Parathyroid adenoma (tissue), 2 donors: ENCODE results near the gene RAPGEF4.

ENCODE experiments used
- H2AFZ ChIP-seq: fragments of 300-600 bp; sonication (generic); one replicate; pipeline ENCODE4 v1.7.0; 2017; ENCODE audit warnings: antibody characterized with exemption, mild to moderate bottlenecking
- H3K27ac ChIP-seq: fragments of 300-600 bp; sonication (generic); one replicate; pipeline ENCODE4 v1.7.0; 2017
- H3K27me3 ChIP-seq: fragments of 300-600 bp; sonication (generic); one replicate; pipeline ENCODE4 v1.7.0; 2017; ENCODE audit warnings: low read length; ENCODE audit not compliant: control insufficient read depth, insufficient read depth
- H3K36me3 ChIP-seq: fragments of 300-600 bp; sonication (generic); one replicate; pipeline ENCODE4 v1.7.0; 2017; ENCODE audit warnings: low read length; ENCODE audit not compliant: control insufficient read depth, insufficient read depth
- H3K4me1 ChIP-seq: fragments of 300-600 bp; sonication (generic); one replicate; pipeline ENCODE4 v1.7.0; 2017; ENCODE audit warnings: control low read depth
- H3K4me2 ChIP-seq: fragments of 300-600 bp; sonication (generic); one replicate; pipeline ENCODE4 v1.7.0; 2017; ENCODE audit warnings: low read length
- H3K4me3 ChIP-seq: fragments of 300-600 bp; sonication (generic); one replicate; pipeline ENCODE4 v1.7.0; 2017; ENCODE audit warnings: low read depth, low read length
- H3K79me2 ChIP-seq: fragments of 300-600 bp; sonication (generic); one replicate; pipeline ENCODE4 v1.7.0; 2017; ENCODE audit warnings: control low read depth
- H3K9ac ChIP-seq: fragments of 300-600 bp; sonication (generic); one replicate; pipeline ENCODE4 v1.7.0; 2017; ENCODE audit warnings: mild to moderate bottlenecking
- H3K9me3 ChIP-seq: fragments of 300-600 bp; sonication (generic); one replicate; pipeline ENCODE4 v1.7.0; 2017; ENCODE audit warnings: low read length; ENCODE audit not compliant: control insufficient read depth
- CTCF ChIP-seq: fragments of 300-600 bp; sonication (generic); IDR thresholded peaks from one replicate; pipeline ENCODE4 v1.7.0; 2017; ENCODE audit warnings: antibody characterized with exemption, mild to moderate bottlenecking
- donor health status: primary hyperparathyroidism.

The RAPGEF4 gene

GRCh38 chr2:172995323-172996244, 259.9 kb downstream of the RAPGEF4 start:
- H3K27ac ChIP-seq, result no peak overlapping the region
- H3K27me3 ChIP-seq, result no peaks in the 10 kb centered on the region
- no peak for TF ChIP-seq CTCF

GRCh38 chr2:172996387-172996961, 260.8 kb downstream of the RAPGEF4 start:
- no peaks in the 10 kb centered on the region for H3K9me3 ChIP-seq
- H3K4me1 ChIP-seq, result no peaks in the 10 kb centered on the region
- H3K27me3 ChIP-seq, result no peaks in the 10 kb centered on the region
- no peak overlapping the region for H3K9ac ChIP-seq
- TF ChIP-seq CTCF, result no peak
- no peak overlapping the region for H3K27ac ChIP-seq
- no peak overlapping the region for H3K4me2 ChIP-seq
- H3K4me3 ChIP-seq, result no peak overlapping the region
- no peaks in the 10 kb centered on the region for H3K79me2 ChIP-seq
- no peaks in the 10 kb centered on the region for H3K36me3 ChIP-seq
- H2AFZ ChIP-seq, result no peak overlapping the region

More at GRCh38 chr2:172995323-172996244, 259.9 kb downstream of the RAPGEF4 start:
- Histone ChIP-seq H3K79me2 (no peaks in the 10 kb centered on the region), H3K4me3 (no peak overlapping the region), H2AFZ (no peak overlapping the region), H3K9ac (no peak overlapping the region), H3K36me3 (no peaks in the 10 kb centered on the region), H3K4me1 (no peaks in the 10 kb centered on the region), H3K9me3 (no peaks in the 10 kb centered on the region), H3K4me2 (no peak overlapping the region)

GRCh38 chr2:172997031-172997430, 261.4 kb downstream of the RAPGEF4 start:
- no peak overlapping the region for H3K4me3 ChIP-seq
- H2AFZ ChIP-seq, result no peak overlapping the region
- H3K9me3 ChIP-seq, result no peaks in the 10 kb centered on the region
- H3K79me2 ChIP-seq, result no peaks in the 10 kb centered on the region
- no peak overlapping the region for H3K27ac ChIP-seq
- no peak overlapping the region for H3K9ac ChIP-seq
- H3K4me2 ChIP-seq, result no peak overlapping the region
- no peaks in the 10 kb centered on the region for H3K4me1 ChIP-seq
- no peaks in the 10 kb centered on the region for H3K27me3 ChIP-seq
- TF ChIP-seq CTCF, result no peak
- no peaks in the 10 kb centered on the region for H3K36me3 ChIP-seq

GRCh38 chr2:172998547-172999272, 263.1 kb downstream of the RAPGEF4 start:
- no peak for TF ChIP-seq CTCF

More at GRCh38 chr2:172998547-172999272, 263.1 kb downstream of the RAPGEF4 start:
- Histone ChIP-seq H3K9ac (no peak overlapping the region), H3K4me2 (no peak overlapping the region), H3K79me2 (no peaks in the 10 kb centered on the region), H3K9me3 (no peaks in the 10 kb centered on the region), H3K27ac (no peak overlapping the region), H3K4me1 (no peaks in the 10 kb centered on the region), H2AFZ (no peak overlapping the region), H3K4me3 (no peak overlapping the region), H3K36me3 (no peaks in the 10 kb centered on the region), H3K27me3 (no peaks in the 10 kb centered on the region)
